ENCODE measurements around the gene SNX25.
"Not testable (repeated sequence)": the region's sequence is repeated elsewhere in the genome, so short reads cannot be mapped to it uniquely, and the experiment has no call there.

The SNX25 gene

DNA sequence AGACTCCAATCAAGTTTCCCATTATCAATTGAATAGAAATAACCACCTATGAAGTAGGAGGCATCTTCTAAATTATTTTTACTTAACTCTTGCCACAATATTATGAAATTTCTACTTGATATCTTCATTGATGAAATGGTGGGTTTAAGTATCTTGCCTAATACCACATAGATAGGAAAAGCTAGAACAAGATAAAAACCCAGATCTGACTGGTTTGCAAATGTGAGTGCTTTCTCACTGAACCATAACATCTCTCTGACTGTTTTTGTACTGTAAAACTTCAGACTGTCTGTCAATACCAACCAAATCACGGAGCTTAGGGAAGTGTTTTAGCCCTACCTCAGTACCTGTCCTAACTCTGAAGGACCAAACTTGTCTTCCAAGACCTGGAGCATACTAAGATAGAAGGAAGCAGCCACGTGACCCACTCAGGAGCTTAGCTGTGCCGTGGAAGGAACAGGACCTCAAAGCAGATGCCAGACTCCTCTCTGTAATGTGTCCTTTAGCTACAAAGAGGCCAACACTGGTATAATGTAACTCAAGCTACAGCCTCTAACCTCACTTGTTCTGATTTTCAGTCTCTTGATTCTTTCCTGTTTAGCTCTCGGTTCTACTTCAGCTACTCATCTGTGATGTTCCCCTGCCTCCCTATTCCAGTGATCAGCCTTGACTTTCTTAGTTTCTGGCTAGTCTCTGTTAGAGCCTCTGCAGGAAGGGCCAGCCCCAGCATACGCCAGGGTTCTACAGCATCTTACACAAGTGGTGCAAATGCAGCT is 101.9 kb downstream of the SNX25 start:
- DNase-seq: no peak

DNA sequence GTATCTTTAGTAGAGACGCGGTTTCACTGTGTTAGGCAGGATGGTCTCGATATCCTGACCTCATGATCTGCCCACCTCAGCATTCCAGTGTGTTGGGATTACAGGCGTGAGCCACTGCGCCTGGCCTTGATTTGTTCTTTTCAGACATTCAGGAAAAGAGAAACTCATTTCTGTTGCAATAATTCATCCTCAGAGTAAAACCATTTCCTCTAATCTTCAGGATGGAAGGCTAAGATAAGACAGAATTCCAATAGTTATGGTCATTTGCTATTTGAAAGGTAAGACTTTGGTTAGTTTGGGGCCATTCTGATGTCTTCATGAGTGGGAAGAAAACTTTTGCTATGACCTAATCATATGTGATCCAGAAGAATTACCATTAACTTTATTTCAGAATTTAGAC is 103.3 kb downstream of the SNX25 start:
- no peak for DNase-seq

DNA sequence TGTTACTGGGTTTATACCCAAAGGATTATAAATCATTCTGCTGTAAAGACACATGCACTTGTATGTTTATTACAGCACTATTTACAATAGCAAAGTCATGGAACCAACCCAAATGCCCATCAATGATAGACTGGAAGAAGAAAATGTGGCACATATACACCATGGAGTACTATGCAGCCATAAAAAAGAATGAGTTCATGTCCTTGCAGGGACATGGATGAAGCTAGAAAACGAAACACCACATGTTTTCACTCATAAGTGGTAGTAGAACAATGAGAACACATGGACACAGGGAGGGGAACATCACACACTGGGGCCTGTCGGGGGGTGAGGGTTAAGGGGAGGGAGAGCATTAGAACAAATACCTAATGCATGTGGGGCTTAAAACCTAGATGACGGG is 108.1 kb downstream of the SNX25 start:
- DNase-seq: not testable (repeated sequence)

DNA sequence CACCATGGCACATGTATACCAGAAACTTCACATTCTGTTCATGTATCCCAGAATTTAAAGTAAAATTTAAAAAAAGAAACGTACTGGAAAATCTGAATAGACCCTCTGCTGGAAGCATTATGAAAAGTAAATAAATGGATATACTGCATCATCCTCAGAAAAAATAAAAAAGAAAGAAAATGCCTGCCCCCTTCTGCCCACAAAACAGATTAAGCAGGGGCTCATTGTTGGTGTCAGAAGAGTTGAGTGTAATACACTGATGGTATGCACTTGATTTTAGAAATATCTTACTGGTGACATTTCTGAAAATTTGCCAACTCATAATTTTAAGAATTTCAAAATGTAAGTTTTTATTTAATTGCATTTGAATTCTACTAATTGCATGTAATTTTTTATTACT is 108.5 kb downstream of the SNX25 start:
- no peak for DNase-seq

DNA sequence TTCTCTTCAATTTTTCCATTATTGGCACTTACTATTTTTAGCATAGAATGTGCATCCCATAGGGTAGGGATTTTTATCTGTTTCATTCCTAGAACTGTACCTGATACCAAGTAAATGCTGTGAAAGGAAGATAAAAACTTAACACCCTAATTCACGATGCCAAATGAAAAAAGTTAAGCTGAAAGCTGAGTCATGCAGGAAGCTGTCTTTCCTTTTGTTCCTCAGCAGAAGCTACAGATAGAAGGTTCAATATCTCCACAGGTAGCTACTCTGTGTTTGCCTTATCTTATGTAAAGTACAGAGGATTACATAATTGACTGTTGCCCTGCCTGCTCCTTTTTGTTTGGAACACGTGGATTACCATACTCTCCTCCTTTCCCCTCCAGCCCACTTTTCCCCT is 109.3 kb downstream of the SNX25 start:
- no peak for DNase-seq

DNA sequence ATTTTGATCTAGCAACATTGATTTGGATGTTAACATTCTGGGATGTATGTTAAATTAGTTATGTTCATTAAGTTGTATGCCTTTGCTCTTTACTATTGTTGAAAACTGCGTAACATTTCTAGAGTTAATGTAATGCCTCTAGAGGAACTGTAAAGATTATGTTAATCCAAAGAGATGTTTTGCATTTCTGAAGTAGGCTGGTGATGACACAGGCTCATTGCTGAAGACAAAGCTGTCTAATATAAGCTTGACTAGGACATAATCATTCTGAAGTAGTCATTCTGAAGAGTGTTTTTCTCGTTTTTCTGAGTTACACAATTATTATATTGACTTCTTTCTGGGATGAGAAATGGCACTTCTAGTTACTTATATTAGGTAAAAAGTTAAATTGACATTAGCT is 113.4 kb downstream of the SNX25 start:
- DNase-seq: no peak

DNA sequence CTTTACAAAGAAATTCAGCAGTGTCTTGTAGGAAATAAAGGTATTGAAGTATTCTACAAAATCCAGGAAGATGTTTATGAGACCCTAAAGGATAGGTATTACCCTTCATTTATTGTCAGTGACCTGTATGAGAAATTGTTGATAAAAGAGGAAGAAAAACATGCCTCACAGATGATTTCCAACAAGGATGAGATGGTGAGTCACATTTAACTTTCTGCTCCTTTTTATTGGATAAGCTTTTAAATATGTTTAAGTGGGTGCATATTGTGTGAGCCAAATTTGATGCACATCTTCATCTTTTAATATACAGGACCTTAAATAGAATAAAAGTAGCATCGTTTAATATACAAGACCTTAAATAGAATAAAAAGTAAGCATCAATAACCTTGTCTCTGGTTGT is 114.2 kb downstream of the SNX25 start:
- DNase-seq: no peak

DNA sequence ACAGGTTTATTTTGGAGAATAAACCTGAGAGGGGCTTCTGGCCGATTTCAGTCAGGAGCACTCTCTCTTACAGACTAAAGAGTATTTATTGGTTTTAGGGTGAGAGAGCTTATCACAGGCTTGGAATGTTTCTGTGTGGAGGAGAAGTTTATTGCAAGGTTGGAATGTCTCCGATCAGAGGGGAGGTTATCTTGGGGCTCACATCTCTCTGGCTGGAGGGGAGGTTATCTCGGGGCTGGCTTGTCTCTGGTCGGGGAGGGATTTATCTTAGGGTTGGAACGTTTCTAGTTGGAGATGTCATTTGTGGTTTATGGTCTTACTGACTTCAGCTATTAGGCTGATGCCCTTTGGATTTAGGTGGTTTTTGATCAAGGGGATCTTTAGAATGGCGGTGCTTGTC is 115.0 kb downstream of the SNX25 start:
- DNase-seq: not testable (repeated sequence)

DNA sequence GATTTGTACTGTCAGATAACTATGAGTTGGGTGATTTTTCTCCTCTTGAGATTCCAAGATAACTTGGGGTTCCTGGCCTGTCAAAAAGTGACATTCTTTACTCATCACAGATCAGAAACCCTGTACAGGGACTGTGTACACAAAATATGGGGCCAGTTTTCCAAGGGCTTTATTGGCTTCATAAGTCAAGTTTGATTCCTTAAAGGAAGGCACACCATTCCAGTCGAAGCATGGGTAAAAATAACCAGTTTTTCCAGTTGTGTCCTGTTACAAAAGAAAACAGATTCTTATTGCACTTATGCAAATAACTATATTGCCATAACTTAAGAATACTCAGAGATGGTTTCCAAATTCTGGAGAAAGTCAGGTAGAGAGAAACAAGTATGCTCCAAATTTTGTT is 116.3 kb downstream of the SNX25 start:
- DNase-seq: not testable (repeated sequence)

DNA sequence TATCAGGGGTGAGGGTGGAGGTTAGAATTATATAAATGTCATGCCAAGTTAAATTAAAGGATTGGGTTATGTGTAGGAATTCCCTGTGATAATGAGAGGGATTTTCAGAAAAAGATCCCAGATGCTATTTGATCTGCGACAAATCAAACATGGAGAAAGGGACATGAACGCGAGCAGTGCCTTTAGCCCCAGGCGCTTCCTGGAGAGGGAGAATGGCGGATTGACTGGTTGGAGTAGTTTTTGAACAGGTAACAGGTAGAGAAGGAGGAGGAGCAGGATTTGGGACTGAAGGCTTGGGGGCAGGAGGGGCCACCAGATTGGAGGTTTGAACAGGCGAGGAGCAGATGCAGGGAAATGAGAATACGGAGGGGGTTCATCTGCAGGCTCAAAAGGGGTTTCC is 119.2 kb downstream of the SNX25 start:
- no peak for DNase-seq

DNA sequence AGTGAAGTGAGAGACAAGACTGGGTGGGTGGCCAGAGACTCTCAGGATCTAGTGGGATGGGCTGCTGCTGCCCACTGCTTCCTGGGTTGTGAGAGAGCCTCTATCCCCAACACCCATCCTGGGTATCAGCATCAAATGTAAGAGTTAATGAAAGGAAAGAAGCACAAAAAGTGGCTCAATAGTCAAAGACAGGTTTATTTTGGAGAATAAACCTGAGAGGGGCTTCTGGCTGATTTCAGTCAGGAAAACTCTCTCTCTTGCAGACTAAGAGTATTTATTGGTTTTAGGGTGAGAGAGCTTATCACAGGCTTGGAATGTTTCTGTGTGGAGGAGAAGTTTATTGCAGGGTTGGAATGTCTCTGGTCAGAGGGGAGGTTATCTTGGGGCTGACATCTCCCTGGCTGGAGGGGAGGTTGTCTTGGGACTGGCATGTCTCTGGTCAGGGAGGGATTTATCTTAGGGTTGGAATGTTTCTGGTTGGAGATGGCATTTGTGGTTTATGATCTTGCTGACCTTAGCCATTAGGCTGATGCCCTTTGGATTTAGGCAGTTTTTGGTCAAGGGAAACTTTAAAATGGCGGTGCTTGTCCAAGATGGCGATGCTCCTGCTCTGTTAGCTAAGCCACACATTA is 120.6 kb downstream of the SNX25 start:
- DNase-seq: not testable (repeated sequence)

DNA sequence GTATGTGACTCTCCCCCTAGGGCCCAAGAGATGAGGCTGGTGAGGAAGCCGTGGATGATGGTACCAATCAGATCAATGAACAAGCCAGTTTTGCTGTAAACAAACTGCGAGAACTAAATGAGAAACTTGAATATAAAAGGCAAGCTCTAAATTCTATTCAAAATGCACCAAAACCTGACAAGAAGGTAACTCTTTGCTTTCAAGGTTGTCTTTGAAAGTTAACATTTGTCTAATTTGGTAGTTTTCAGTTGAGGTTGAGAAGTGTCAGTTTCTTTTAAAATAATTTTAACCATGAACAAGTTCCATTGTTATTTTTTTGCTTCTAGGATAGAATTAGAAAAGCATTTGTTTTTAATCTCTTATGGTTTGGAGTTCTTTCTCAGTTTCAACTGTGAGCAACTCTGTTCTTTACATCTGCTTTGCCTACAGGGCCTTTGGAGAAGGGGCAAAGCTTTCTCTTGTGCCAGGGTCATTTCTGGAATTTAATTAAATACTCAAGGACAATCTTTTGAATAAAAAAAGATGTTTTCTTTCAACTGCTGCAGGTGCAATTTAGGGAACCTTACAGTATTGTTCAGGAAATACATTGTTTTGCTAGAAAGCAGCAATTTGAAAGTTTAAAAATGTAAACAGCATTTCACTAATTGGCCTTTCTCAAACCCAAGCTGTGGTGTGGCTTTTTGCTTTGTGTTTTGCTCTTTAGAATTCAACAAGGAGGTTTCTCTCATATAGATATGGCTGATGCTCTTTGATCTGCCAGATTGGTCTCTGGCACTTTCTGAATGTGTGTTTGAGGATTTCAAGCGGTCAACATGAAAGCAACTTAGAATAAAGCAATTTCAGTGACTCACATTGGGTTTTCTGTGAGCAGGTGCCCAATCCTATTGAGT is 123.4 kb downstream of the SNX25 start:
- DNase-seq: no peak

DNA sequence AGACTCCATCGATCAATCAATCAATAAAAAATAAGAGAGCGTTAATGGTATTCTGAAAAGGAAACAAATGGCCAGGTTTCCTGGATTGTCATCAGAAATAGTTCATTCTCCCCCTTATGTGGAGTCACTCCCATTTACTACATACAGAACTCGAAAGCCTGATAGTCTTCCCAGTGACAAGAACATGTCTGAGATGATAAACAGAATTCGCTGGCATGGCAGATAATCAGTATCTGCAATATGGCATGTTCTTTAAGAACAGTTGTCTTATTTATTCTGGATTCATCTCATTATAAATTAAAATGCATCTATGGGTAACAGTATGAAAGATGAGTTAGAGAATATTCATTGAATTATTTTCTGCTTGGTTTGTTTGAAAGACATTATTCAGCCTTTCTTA is 124.9 kb downstream of the SNX25 start:
- DNase-seq: no peak

DNA sequence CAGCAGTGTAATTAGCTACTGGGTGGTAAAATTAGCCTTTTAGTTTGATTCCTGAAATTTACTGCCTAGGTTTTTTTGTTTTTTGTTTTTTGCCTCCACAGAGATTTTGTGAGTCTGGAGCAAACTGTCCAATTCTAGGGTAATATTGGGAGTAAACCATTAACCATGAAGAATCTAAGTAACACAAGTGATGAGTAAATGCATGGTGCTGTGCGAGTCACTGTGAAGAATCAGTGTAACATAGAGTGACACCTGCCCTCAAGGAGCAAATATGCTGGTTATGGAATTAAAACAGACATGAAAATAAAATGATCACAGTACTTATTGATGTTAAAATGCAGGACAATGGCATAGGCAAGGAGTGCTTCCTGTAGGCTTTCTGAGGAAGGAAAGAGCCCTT is 126.2 kb downstream of the SNX25 start:
- DNase-seq: no peak

DNA sequence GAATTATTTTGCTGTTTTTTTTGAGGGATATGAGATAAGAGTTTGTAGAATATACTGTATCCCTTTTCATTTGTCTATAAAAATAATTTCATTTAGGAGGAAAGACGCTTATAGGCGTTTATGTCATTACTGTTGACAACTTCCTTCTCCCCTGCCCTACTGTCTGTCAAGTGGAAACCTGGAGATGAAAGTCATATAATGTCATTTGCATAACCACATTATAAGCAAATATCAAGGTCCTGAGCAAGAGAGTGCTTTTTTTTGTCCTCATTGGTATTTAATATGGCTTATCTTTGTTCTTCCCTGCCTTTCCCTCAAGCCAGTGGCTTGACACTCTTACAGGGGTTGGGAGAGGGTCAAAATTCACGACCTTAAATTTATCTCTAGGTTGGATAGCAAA is 130.5 kb downstream of the SNX25 start:
- no peak for DNase-seq

DNA sequence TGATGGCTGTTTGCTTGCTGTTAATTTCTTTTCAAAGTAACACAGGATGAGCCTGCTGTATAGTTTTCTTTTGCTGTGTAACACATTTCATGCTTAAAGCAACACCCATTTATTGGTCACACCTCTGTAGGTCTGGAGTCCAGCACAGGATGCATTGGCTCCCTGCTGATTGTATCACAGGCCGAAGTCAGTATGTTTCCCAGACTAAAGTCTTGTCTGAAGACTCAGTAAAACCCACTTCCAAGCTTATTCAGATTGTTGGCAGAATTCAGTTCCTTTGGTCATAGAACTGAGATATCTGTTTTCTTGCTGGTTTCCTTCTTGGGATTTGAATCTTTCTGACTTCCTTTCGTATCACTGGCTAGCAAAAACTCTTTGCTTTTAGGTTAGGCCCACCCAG is 132.0 kb downstream of the SNX25 start:
- DNase-seq: no peak

DNA sequence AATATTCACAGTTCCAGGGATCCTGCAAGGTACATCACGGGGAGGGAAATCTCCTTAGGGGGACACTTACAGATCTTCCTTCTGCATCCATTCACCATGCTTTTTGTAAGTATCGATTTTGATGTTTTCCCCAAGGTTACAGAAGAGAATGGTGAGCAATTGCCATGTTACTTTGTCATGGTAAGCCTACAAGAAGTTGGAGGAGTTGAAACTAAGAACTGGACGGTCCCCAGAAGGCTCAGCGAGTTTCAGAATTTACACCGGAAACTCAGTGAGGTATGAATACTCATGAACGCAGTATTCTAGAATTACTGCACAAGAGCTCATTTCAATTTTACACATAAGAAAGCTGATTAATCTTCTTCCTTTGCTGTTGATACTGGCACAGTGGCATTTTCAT is 132.4 kb downstream of the SNX25 start:
- DNase-seq: no peak

DNA sequence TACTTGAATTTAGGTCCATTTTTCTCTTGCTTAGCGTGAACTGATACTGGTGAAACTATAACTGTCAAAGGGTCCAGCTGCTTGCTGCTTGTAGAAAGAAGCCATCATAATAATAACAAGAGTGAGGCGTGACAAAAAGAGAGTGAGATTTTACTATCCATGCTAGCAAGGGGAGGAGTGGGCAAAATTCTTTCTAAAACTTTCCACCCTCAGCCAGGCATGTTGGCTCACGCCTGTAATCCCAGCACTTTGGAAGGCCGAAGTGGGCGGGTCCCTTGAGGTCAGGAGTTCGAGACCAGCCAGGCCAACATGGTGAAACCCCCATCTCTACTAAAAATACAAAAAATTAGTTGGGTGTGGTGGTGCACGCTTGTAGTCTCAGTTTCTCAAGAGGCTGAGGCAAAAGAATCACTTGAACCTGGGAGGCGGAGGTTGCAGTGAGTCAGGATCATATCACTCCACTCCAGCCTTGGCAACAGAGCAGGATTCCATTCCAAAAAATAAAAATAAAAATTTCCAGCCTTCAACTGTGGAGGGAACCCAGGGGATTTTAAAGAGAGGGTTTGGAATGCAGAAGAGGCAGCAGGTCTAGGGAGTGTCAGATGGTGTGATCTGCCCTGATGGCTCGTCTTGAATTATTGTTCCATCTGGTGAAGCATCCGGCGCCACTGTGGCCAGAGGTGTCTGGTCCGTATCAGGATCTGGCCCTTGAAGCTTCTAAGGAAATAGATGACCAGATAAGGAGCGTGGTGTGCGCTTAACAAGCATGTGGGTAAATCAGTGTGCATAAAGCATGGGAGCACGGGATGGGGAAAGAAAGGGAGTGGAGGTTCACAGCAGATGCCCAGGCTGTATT is 134.6 kb downstream of the SNX25 start:
- DNase-seq: no peak

DNA sequence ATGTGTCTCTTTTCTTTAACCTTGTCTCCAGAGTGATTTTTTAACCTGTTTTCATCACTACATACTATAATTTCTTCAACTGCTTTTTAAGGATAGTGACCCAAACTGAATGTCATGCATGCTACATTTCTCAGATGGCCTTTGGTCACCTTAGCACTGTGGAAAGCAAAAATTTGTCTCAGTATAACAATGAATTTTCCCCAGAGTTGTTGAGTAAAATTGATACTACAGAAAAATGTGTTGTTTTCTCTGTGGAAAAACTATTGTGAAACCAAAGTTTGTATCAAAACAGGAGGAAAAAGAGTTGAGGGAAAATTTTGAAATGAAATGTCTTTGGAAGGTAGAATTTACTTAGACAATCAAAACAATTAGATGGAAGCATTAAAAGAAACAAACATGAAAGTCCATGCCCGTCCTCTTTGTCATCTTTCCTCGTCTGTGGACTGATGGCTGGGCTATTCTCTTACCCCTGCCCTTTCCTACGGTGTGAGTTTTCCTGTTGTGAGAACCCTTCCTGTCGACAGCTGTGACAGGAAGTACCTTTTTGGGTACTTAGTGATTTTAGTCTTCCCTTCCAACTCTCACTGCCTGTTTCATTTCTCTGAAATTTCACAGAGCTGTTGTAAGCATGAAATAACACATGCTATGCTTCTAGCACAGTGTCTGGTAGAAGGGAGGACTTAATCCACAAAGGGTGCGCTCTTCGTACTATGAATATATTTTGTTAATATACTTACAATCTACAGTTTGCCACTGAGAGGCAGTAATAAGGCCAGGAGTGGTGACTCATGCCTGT is 135.5 kb downstream of the SNX25 start:
- DNase-seq: no peak

DNA sequence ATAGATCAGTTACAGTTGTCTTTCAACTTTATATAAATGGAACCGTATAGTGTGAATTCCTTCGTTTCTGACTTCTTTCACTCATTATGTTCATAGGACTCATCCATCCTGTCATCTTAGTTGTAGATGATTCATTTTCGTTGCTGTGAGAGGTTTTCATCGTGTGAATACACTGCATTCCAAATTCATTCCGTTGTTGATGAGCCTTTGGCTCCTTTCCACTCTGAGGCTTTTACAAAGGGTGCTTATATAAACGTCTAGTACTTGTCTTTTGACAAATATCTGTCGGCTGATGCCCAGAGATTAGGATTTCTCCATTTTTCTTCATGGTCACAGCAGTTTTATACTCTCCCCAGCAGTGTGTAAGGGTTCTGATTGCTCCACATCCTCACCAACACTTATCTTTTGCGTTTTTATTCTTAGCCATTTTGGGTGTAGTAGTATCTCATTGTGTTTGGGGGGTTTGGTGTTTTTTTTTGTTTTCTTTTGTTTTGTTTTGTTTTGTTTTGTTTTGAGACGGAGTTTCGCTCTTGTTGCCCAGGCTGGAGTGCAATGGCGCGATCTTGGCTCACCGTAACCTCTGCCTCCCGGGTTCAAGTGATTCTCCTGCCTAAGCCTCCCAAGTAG is 137.7 kb downstream of the SNX25 start:
- DNase-seq: no peak

DNA sequence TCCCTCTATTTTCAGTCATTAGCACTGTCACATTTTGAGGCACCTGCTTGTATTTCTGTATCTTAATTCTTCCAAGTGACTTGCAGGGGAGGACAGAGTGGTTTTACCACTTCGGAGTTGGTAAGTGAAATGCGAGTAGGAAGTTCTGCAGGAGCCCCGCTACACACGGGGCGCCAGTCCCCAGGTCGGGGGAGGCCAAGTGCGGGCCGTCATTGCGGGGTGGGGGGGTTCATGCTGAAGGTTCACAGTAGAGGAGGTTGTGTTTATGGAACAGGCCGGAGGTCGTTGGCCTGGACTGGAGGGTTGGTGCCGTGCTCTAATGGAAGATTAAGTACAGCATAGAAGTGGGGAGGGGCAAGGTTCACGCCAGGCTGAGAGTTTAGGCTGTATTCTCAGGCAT is 142.3 kb downstream of the SNX25 start:
- no peak for DNase-seq

DNA sequence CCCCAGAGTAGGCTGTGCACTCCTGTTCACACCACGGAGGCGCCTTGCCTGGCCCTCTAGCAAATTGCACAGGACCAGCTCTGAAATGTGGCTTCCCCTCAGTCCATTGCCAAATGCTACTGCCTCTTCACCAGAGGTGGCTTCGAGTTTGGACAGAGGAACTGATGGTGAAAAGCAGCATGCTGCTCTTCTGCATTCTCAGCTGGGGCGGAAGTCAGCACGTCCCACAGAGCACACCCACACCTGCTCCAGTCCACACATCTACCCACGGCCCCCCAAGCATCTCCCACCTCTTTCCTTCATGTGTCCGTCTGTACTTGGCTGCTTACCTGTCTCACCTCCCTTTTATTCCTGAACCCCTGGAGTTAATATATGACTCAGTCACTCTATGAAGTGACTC is 142.8 kb downstream of the SNX25 start:
- no peak for DNase-seq

Measured in CD4-positive, alpha-beta T cell treated with Interleukin-21 for 1 hour (primary cell).